NAMALWA (cell line): ENCODE measurements around the gene RPSA.
A peak's percentile ranks its signal among the peaks of the same experiment; 100 is the strongest.
"Not testable (repeated sequence)": the region's sequence is repeated elsewhere in the genome, so short reads cannot be mapped to it uniquely, and the experiment has no call there.

Experiments
- DNase-seq: peaks from one replicate; pipeline ENCODE4 v3.0.0-alpha.2; 2015; ENCODE audit warnings: low spot score

Gene RPSA

GRCh38 chr3:39406368-39407258 lies at the start of gene RPSA:
Gene RPSA, plus strand, starts transcription at chr3:39406720. Its CDS starts 934 bp downstream, at chr3:39407654.
- peak; percentile 98 for DNase-seq

DNA sequence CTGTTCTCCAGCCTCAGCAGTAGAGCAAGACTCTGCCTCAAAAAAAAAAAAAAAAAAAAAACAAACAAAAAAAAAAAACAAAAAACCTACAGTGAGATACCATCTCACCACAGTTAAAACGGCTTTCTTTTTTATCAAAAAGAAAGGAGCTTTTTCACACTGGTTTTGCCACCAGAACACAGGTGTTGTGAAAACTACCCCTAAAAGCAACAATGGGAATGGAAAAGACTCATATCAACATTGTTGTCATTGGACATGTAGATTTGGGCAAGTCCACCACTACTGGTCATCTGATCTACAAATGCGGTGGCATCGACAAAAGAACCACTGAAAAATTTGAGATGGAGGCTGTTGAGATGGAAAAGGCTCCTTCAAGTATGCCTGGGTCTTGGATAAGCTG lies 48.2 kb upstream of the RPSA start:
- no peak for DNase-seq

DNA sequence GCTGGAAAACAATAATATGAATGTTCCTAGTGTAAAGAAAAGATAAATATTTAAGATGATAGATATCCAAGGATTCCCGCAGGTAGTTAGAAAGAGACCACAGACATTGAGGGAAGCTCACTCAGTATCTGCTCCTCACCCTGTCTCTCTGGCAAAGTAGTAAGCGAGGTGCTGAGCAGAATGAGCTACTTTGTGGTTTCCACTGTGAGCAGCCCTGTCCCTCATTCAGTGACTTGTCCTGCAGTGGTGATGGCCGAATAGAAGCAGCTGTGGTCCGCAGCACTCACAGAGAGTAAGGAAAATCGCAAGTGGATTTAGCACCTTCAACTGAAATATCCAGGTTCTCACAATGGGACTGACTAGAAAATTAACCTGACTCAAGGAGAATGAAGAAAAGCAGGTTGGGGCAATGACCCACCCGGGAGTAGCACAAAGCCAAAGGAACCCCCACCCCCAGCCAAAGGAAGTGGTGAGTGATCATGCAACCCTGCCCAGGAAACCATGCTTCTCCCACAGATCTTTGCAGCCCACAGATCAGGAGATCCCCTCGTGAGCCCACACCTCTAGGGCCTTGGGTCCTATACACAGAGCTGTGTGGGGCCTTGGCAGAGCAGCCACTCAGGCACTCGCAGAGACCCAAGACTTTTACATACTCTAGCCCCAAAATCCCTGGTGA lies 45.1 kb upstream of the RPSA start:
- DNase-seq: no peak

- no peak for DNase-seq
Measured at GRCh38 chr3:39362192-39362591, 44.3 kb upstream of the RPSA start.

DNA sequence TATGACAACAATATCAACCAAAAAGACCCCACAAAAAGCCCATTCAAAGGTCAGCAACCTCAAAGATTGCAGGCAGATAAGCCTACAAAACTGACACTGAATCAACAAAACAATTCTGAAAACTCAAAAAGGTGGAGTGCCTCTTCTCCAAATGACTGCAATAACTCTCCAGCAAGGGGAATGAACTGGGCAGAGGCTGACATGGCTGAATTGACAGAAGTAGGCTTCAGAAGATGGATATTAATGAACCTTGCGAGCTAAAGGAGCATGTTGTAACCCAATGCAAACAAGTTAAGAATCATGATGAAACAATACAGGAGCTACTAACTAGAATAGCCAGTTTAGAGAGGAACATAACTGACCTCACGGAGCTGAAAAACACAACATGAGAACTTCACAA lies 43.7 kb upstream of the RPSA start:
- no peak for DNase-seq

DNA sequence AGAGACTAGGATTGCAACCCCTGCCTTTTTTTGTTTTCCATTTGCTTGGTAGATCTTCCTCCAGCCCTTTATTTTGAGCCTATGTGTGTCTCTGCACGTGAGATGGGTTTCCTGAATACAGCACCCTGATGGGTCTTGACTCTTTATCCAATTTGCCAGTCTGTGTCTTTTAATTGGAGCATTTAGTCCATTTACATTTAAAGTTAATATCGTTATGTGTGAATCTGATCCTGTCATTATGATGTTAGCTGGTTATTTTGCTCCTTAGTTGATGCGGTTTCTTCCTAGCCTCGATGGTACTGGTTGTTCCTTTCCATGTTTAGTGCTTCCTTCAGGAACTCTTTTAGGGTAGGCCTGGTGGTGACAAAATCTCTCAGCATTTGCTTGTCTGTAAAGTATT lies 36.1 kb upstream of the RPSA start:
- DNase-seq: not testable (repeated sequence)

GRCh38 chr3:39372833-39373232 lies 33.7 kb upstream of the RPSA start:
- no peak for DNase-seq

DNA sequence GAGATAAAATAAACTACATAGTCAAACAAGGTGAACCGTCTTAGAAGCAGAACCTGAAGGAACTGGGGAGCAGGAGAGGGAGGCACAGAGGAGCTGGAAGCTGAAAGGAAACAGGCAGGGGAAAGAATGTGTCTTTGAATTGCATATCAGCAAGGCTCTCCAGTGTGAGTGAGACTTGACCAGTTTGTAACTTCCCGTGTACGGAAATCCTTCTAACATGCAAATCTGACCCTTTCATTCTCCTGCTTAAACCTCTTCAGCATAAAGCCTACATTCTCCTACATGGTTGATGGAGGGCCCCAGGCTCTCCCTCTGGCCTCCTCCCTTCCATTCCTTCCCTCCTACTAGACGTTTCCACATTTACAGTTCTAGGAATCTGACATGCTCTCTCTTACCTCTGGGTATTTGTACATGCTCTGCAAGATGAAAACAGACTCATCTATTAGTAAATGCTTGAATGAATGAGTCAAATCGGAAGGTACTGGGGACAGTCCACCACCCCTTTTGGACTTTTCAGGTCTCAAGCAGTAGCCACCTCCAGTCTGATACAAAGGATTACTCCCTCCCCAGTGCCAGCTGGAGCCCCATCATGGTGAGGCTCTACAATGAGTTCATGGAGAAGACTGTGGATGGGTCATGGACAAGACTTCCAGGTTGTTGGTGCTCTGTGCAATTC lies 29.4 kb upstream of the RPSA start:
- DNase-seq: no peak

GRCh38 chr3:39378088-39378487 lies 28.4 kb upstream of the RPSA start:
- DNase-seq: peak; percentile 70

DNA sequence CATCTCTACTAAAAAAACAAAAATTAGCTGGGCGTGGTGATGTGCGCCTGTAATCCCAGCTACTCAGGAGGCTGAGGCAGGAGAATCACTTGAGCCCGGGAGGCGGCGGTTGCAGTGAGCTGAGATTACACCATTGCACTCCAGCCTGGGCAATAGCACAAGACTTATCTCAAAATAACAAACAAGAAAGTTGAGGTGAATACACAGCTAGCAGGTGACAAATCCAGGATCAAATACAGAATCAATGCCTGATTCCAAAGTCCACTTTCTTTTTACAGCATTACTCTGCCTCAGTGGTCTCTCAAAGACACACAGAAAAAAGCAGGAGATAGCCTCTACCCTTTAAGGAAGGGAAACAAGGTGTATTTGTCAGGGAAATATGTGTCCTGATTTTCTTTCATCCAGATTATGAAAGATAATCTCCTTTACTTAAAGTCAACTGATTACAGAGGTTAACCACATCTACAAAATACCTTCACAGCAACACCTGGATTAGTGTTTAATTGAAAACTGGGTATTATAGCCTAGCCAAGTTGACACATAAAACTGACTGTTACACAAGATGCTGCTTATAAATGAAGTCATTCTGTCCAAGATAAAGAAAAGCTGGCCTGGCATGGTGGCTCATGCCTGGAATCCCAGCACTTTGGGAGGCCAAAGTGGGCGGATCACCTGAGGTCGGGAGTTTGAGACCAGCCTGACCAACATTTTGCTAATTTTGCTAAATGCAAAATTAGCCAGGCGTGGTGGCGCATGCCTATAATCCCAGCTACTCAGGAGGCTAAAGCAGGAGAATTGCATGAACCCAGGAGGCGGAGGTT lies 27.4 kb upstream of the RPSA start:
- no peak for DNase-seq

DNA sequence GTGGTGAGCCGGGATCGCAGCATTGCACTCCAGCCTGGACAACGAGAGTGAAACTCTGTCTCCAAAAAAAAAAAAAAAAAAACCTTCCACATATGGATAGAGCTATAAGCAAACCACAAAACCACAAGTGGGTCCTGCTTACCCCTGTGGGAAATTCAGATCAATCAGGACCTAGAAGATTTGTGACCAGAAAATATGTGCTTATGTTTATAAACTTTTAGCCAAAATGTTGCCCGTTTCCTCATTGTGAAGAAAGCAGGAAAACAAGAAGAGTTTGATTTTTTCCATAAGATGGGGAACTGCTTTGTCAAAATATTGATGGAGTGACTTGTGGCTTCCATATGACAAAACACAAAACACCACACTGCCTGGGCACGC lies 26.8 kb upstream of the RPSA start:
- DNase-seq: no peak

DNA sequence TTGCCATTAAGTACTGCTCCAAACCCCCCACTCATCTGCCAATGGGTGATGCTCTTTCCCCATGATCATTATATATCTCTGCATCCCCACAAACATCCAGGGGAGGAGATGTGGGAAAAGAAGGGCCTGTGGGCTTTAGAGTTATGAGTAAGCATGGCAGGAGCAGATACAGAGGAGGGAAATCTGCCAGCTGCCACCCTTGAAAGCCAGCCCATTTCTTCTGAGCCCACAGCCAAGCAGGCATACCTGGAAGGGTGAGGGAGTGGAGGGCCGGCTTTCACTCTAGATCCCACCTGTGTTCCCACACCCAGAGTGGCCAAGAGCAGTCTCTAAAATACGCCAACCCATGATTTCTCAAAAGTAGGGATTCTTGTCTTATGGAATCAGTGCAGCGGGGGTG lies 25.1 kb upstream of the RPSA start:
- no peak for DNase-seq

- DNase-seq: peak; percentile 92
Measured at GRCh38 chr3:39383045-39383880, 23.3 kb upstream of the RPSA start, which contains the start of gene SLC25A38. Gene SLC25A38, plus strand, starts transcription at chr3:39383370. Its CDS starts 355 bp downstream, at chr3:39383725.

GRCh38 chr3:39383881-39384664 lies 22.4 kb upstream of the RPSA start:
- DNase-seq: peak; percentile 96

- no peak for DNase-seq
Measured at GRCh38 chr3:39384665-39385000, 21.9 kb upstream of the RPSA start.

- no peak for DNase-seq
Measured at GRCh38 chr3:39385456-39386090, 20.9 kb upstream of the RPSA start.

DNA sequence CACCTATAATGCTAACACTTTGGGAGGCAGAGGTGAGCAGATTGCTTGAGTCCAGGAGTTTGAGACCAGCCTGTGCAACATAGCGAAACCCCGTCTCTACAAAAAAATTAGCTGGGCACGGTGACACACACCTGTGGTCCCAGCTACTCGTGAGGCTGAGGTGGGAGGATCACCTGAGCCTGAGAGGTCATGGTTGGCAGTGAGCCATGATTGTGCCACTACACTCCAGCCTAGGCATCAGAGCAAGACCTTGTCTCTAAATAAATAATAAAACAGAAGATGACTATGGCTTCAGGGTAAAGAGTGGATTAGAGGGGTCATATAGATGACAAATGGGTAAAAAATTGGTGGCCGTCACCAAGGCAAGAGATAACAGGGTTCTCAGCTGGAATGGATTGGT lies 20.2 kb upstream of the RPSA start:
- DNase-seq: no peak

GRCh38 chr3:39387411-39387975 lies 19.0 kb upstream of the RPSA start:
- DNase-seq: no peak

GRCh38 chr3:39388153-39388552 lies 18.4 kb upstream of the RPSA start:
- DNase-seq: no peak
